Breast epithelium (tissue), 4 donors: ENCODE measurements around the gene NRP1. TPM values are rescaled to one million over a fixed set of nuclear protein-coding genes. Genes with fewer than 3 reads are reported as not detected.

Experiments
- DNase-seq, 2 donors: peaks; one replicate each; pipeline ENCODE4 v3.0.0-alpha.2; 2019; ENCODE audit warnings: low spot score in 2 of 2
- H3K27ac ChIP-seq, 2 donors: fragments of 200-600 bp; sonication (generic) in 1 of 2; one replicate each; pipeline ENCODE4 v1.5.1; 2016 to 2019; ENCODE audit warnings: mild to moderate bottlenecking in 1 of 2
- H3K27me3 ChIP-seq, 2 donors: fragments of 200-600 bp; sonication (generic) in 1 of 2; one replicate each; pipeline versions ENCODE4 v1.5.1 to v1.6.0; 2017 to 2019; ENCODE audit warnings: control low read depth in 1 of 2, mild to moderate bottlenecking in 1 of 2
- H3K36me3 ChIP-seq: fragments of 200-600 bp; one replicate; pipeline ENCODE4 v1.5.1; 2019
- H3K4me1 ChIP-seq, 2 donors: fragments of 200-600 bp; sonication (generic); one replicate each; pipeline ENCODE4 v1.5.1; 2016 to 2019; ENCODE audit warnings: control low read depth in 1 of 2
- H3K4me3 ChIP-seq, 3 donors: fragments of 200-600 bp; sonication (generic); 1 replicate in 2 of 3; 2 replicates in 1 of 3; pipeline ENCODE4 v1.5.1; 2016 to 2019; ENCODE audit warnings: mild to moderate bottlenecking in 3 of 3, moderate library complexity in 2 of 3
- H3K9me3 ChIP-seq, 2 donors: fragments of 200-600 bp; sonication (generic) in 1 of 2; one replicate each; pipeline ENCODE4 v1.5.1; 2016 to 2019; ENCODE audit warnings: control low read depth in 1 of 2
- CTCF ChIP-seq, 3 donors: fragments of 450-650 bp; IDR thresholded peaks; one replicate each; pipeline ENCODE4 v1.5.1; 2016 to 2017; ENCODE audit warnings: antibody characterized with exemption in 3 of 3, mild to moderate bottlenecking in 3 of 3, moderate library complexity in 3 of 3
- POLR2A ChIP-seq: fragments of 450-650 bp; IDR thresholded peaks from one replicate; pipeline ENCODE4 v1.6.1; 2016; ENCODE audit warnings: antibody characterized with exemption, mild to moderate bottlenecking, moderate library complexity
- POLR2AphosphoS5 ChIP-seq, 3 donors: sonication (generic); formaldehyde crosslinking; IDR thresholded peaks; one replicate each; pipeline ENCODE4 v1.6.1; 2017; ENCODE audit warnings: antibody characterized with exemption in 3 of 3
- intact Hi-C: fragments of 100-400 bp; cut with DNase I; formaldehyde crosslinking; loops from one replicate; pipeline ENCODE4 v1.15.1; 2023; ENCODE audit warnings: low total_unique reads
- total RNA-seq, 3 donors: library from RNA; depleted of rRNA; stranded (reverse); fragments of >200 nt; gene quantifications; one replicate each; pipeline ENCODE4 v1.1.0, GENCODE V29; 2016

The NRP1 gene
- total RNA-seq, 3 donors from 2014 or later: 50.8 to 76.0 (median 74.7) TPM

GRCh38 chr10:33370434-33370930 is 36.0 kb upstream of the NRP1 start:
- Histone ChIP-seq H3K27ac (no peak overlapping the region), H3K9me3 (peaks cover 9 to 15% of the 10 kb centered on the region in 2 donors), H3K27me3 (no peaks in the 10 kb centered on the region), H3K4me3 (no peak overlapping the region), H3K4me1 (no peaks in the 10 kb centered on the region), H3K36me3 (no peaks in the 10 kb centered on the region)
- no peak for TF ChIP-seq POLR2AphosphoS5 (IDR thresholded peaks at IDR 0.05)
- TF ChIP-seq CTCF (IDR thresholded peaks at IDR 0.05): no peak
- no peak for TF ChIP-seq POLR2A
- no peak for DNase-seq
- intact Hi-C loops: no loop called here

GRCh38 chr10:33368086-33368485 is 33.6 kb upstream of the NRP1 start:
- TF ChIP-seq POLR2AphosphoS5 (IDR thresholded peaks at IDR 0.05) (no peak), POLR2A (no peak), CTCF (IDR thresholded peaks at IDR 0.05) (no peak)
- no peak overlapping the region for H3K27ac ChIP-seq
- no peaks in the 10 kb centered on the region for H3K27me3 ChIP-seq
- intact Hi-C loops: no loop called here
- peaks cover 9 to 19% of the 10 kb centered on the region in 2 donors for H3K9me3 ChIP-seq
- H3K36me3 ChIP-seq: no peaks in the 10 kb centered on the region
- no peak for DNase-seq
- no peaks in the 10 kb centered on the region for H3K4me1 ChIP-seq
- no peak overlapping the region for H3K4me3 ChIP-seq

- H3K36me3 ChIP-seq: no peaks in the 10 kb centered on the region
- H3K9me3 ChIP-seq: peaks cover 9 to 19% of the 10 kb centered on the region in 2 donors
- intact Hi-C loops: no loop called here
- no peak overlapping the region for H3K4me3 ChIP-seq
- TF ChIP-seq POLR2A (no peak), POLR2AphosphoS5 (IDR thresholded peaks at IDR 0.05) (no peak), CTCF (IDR thresholded peaks at IDR 0.05) (no peak)
- H3K27me3 ChIP-seq: no peaks in the 10 kb centered on the region
- no peaks in the 10 kb centered on the region for H3K4me1 ChIP-seq
- no peak for DNase-seq
- H3K27ac ChIP-seq: no peak overlapping the region
These were observed 31.5 kb upstream of the NRP1 start for GRCh38 chr10:33365871-33366411.

GRCh38 chr10:33365301-33365700 is 30.8 kb upstream of the NRP1 start:
- H3K9me3 ChIP-seq: peaks cover 9 to 19% of the 10 kb centered on the region in 2 donors

More at GRCh38 chr10:33365301-33365700, 30.8 kb upstream of the NRP1 start:
- DNase-seq: no peak
- intact Hi-C loops: no loop called here
- H3K4me3 ChIP-seq: no peak overlapping the region
- no peak overlapping the region for H3K27ac ChIP-seq
- TF ChIP-seq POLR2AphosphoS5 (IDR thresholded peaks at IDR 0.05) (no peak), CTCF (IDR thresholded peaks at IDR 0.05) (no peak), POLR2A (no peak)
- no peaks in the 10 kb centered on the region for H3K27me3 ChIP-seq
- H3K36me3 ChIP-seq: no peaks in the 10 kb centered on the region
- no peaks in the 10 kb centered on the region for H3K4me1 ChIP-seq
